Mucosa of stomach (tissue), 1 donor: ENCODE data around the gene NFKB1.
"Not testable (repeated sequence)": the region's sequence is repeated elsewhere in the genome, so short reads cannot be mapped to it uniquely, and the experiment has no call there.

Source experiments
- H3K27me3 ChIP-seq: one replicate; pipeline ENCODE4 v1.7.0; 2013; ENCODE audit warnings: mild to moderate bottlenecking, low read length; ENCODE audit not compliant: control insufficient read depth, insufficient read depth
- H3K36me3 ChIP-seq: one replicate; pipeline ENCODE4 v1.7.0; 2013; ENCODE audit warnings: low read length; ENCODE audit not compliant: control insufficient read depth, insufficient read depth
- H3K4me1 ChIP-seq: one replicate; pipeline ENCODE4 v1.7.0; 2013; ENCODE audit warnings: mild to moderate bottlenecking, low read length; ENCODE audit not compliant: control insufficient read depth, insufficient read depth
- H3K4me3 ChIP-seq: one replicate; pipeline ENCODE4 v1.7.0; 2013; ENCODE audit warnings: low read length
- H3K9ac ChIP-seq: one replicate; pipeline ENCODE4 v1.7.0; 2013; ENCODE audit warnings: mild to moderate bottlenecking, low read length, moderate library complexity
- H3K9me3 ChIP-seq: one replicate; pipeline ENCODE4 v1.7.0; 2013; ENCODE audit warnings: mild to moderate bottlenecking, low read length, moderate library complexity; ENCODE audit not compliant: control insufficient read depth
- donor health status: Pancreatic carcinoma.

Gene NFKB1

GRCh38 chr4:102610007-102610406, 108.8 kb downstream of the NFKB1 start:
- Histone ChIP-seq H3K36me3 (peaks cover 11% of the 10 kb centered on the region), H3K4me1 (no peaks in the 10 kb centered on the region), H3K27me3 (no peaks in the 10 kb centered on the region), H3K9ac (no peak overlapping the region), H3K4me3 (no peak overlapping the region), H3K9me3 (no peaks in the 10 kb centered on the region)

GRCh38 chr4:102610476-102610875, 109.3 kb downstream of the NFKB1 start:
- Histone ChIP-seq H3K4me1 (no peaks in the 10 kb centered on the region), H3K9me3 (no peaks in the 10 kb centered on the region), H3K27me3 (no peaks in the 10 kb centered on the region), H3K4me3 (no peak overlapping the region), H3K9ac (no peak overlapping the region), H3K36me3 (peaks cover 11% of the 10 kb centered on the region)

DNA sequence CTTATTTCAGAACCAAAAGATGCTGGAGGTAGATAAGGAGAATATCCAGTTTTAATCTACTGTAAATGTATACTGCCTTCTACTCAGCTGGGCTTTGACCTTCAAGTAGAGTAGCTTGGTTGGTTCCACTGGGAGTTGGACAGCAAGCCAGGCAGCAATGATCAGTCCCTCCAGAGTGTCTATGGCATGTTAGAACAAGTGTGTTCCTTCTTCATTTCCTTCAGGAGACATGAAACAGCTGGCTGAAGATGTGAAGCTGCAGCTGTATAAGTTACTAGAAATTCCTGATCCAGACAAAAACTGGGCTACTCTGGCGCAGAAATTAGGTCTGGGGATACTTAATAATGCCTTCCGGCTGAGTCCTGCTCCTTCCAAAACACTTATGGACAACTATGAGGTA, 111.1 kb downstream of the NFKB1 start:
- no peak overlapping the region for H3K4me3 ChIP-seq
- H3K9ac ChIP-seq: no peak overlapping the region
- no peaks in the 10 kb centered on the region for H3K4me1 ChIP-seq
- H3K9me3 ChIP-seq: no peaks in the 10 kb centered on the region
- no peaks in the 10 kb centered on the region for H3K27me3 ChIP-seq
- peaks cover 6% of the 10 kb centered on the region for H3K36me3 ChIP-seq

- Histone ChIP-seq H3K9me3 (no peaks in the 10 kb centered on the region), H3K27me3 (no peaks in the 10 kb centered on the region), H3K9ac (no peak overlapping the region), H3K36me3 (peaks cover 3% of the 10 kb centered on the region), H3K4me3 (no peak overlapping the region), H3K4me1 (no peaks in the 10 kb centered on the region)
Observed at GRCh38 chr4:102612824-102613366, 111.7 kb downstream of the NFKB1 start.

- Histone ChIP-seq H3K9me3 (no peaks in the 10 kb centered on the region), H3K4me1 (peaks cover 3% of the 10 kb centered on the region), H3K9ac (no peak overlapping the region), H3K4me3 (no peak overlapping the region), H3K36me3 (peaks cover 3% of the 10 kb centered on the region), H3K27me3 (no peaks in the 10 kb centered on the region)
Observed at GRCh38 chr4:102614801-102615200, 113.6 kb downstream of the NFKB1 start.

- H3K36me3 ChIP-seq: no peaks in the 10 kb centered on the region
- H3K9ac ChIP-seq: no peak overlapping the region
- no peaks in the 10 kb centered on the region for H3K27me3 ChIP-seq
- H3K4me1 ChIP-seq: peaks cover 21% of the 10 kb centered on the region
- no peak overlapping the region for H3K4me3 ChIP-seq
- H3K9me3 ChIP-seq: no peaks in the 10 kb centered on the region
Observed at GRCh38 chr4:102616636-102617035, 115.5 kb downstream of the NFKB1 start.

DNA sequence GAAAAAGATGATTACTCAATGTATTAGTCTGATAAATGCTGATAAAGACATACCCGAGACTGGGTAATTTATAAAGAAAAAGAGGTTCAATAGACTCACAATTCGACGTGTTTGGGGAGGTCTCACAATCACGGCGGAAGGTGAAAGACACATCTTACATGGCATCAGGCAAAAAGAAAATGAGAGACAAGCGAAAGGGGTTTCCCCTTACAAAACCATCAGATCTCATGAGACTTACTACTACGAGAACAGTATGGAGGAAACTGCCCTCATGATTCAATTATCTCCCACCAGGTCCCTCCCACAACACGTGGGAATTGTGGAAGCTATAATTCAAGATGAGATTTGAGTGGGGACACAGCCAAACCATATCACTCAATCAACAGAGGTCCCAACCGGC, 117.9 kb downstream of the NFKB1 start:
- H3K9me3 ChIP-seq, H3K36me3 ChIP-seq: not testable (repeated sequence)

GRCh38 chr4:102619776-102620631, 118.8 kb downstream of the NFKB1 start:
- Histone ChIP-seq H3K4me3 (peak overlapping the region; percentile 38), H3K4me1 (peaks cover 25% of the 10 kb centered on the region)
- not testable (repeated sequence) for H3K9me3 ChIP-seq, H3K27me3 ChIP-seq, H3K36me3 ChIP-seq, H3K9ac ChIP-seq

More for the DNA sequence above, 117.9 kb downstream of the NFKB1 start:
- H3K9ac ChIP-seq, H3K4me3 ChIP-seq, H3K27me3 ChIP-seq: not testable (repeated sequence)
- peaks cover 25% of the 10 kb centered on the region for H3K4me1 ChIP-seq

GRCh38 chr4:102620697-102621497, 119.7 kb downstream of the NFKB1 start:
- Histone ChIP-seq H3K36me3 (no peaks in the 10 kb centered on the region), H3K27me3 (no peaks in the 10 kb centered on the region), H3K4me3 (peak overlapping the region; percentile 38), H3K9me3 (no peaks in the 10 kb centered on the region), H3K9ac (no peak overlapping the region), H3K4me1 (peaks cover 25% of the 10 kb centered on the region)

DNA sequence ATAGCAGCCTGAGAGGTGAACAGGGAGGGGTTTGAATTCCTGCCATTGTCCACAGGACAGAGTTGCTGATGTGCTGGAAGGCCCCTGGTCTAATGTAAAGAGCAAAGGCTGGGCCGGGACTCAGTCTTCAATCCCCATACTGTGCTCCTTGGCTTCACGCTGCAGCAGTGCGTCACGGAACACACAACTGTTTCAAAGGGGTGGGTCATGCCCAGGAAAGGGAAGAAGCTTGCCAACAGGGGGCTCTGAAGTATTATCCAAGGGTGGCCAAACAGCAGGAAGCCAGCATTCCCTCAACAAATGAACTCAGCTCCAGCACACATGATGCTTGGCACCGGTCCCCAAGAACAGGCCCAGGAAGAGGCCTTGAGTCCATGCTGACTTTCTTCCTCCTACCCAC, 122.5 kb downstream of the NFKB1 start:
- Histone ChIP-seq H3K36me3 (no peaks in the 10 kb centered on the region), H3K9ac (no peak overlapping the region), H3K27me3 (no peaks in the 10 kb centered on the region), H3K9me3 (no peaks in the 10 kb centered on the region), H3K4me3 (no peak overlapping the region), H3K4me1 (peaks cover 38% of the 10 kb centered on the region)

GRCh38 chr4:102624505-102624904, 123.3 kb downstream of the NFKB1 start:
- no peak overlapping the region for H3K9ac ChIP-seq
- H3K36me3 ChIP-seq: no peaks in the 10 kb centered on the region
- no peaks in the 10 kb centered on the region for H3K9me3 ChIP-seq
- H3K4me1 ChIP-seq: peaks cover 38% of the 10 kb centered on the region
- H3K4me3 ChIP-seq: no peak overlapping the region
- no peaks in the 10 kb centered on the region for H3K27me3 ChIP-seq
